Endothelial cell of umbilical vein (primary cell): ENCODE results near the gene CIDEC. TPM values are rescaled to one million over a fixed set of nuclear protein-coding genes. Genes with fewer than 3 reads are reported as not detected.

Experiments used
- BruUV-seq: library from RNA; stranded (reverse); fragments of 400-500 nt; replicated peaks from 2 replicates; lab custom pipeline; 2021; lab: Mats Ljungman, UMichigan
- CTCF ChIA-PET: fragments of 300-600, 350-600 bp; sonication (Branson Sonifier 250); formaldehyde crosslinking; loops from one replicate; lab custom pipeline; 2021; ENCODE audit warnings: antibody characterized with exemption, inconsistent platforms; lab: Charles Lee
- POLR2A ChIA-PET: fragments of 300-600, 350-600 bp; sonication (Branson Sonifier 250); formaldehyde crosslinking; loops from one replicate; lab custom pipeline; 2021; ENCODE audit warnings: antibody characterized with exemption, inconsistent platforms; lab: Charles Lee
- DNase-seq: peaks from one replicate; pipeline ENCODE4 v3.0.0-alpha.2; 2011; ENCODE audit warnings: low read depth, low spot score
- FAIRE-seq: peaks from 2 replicates; lab custom pipeline; 2011; peaks lifted over from hg19 to GRCh38; lab: Jason Lieb, UNC
- H2AFZ ChIP-seq: 2 replicates; pipeline ENCODE4 v1.6.0; 2012; ENCODE audit warnings: low read depth, low read length, control low read depth, inconsistent platforms
- H3K27ac ChIP-seq: 2 replicates; pipeline ENCODE4 v1.5.1; 2011; ENCODE audit warnings: low read depth, mild to moderate bottlenecking, control low read depth, low read length, moderate library complexity; ENCODE audit not compliant: insufficient read depth
- H3K27me3 ChIP-seq, 2 experiments: 2 replicates each; pipeline versions ENCODE4 v1.6.0 to v1.6.1; 2011; ENCODE audit warnings: low read length in 2 of 2, mixed read lengths in 1 of 2; ENCODE audit not compliant: control insufficient read depth in 2 of 2, insufficient read depth in 2 of 2
- H3K36me3 ChIP-seq, 2 experiments: 2 replicates in 1 of 2; 3 replicates in 1 of 2; pipeline ENCODE4 v1.5.1; 2011; ENCODE audit warnings: low read length in 2 of 2, mild to moderate bottlenecking in 1 of 2, moderate library complexity in 1 of 2; ENCODE audit not compliant: control insufficient read depth in 2 of 2, insufficient read depth in 2 of 2; ENCODE audit errors: extremely low read depth in 1 of 2
- H3K4me1 ChIP-seq: 3 replicates; pipeline ENCODE4 v1.5.1; 2011; ENCODE audit warnings: mild to moderate bottlenecking, low read length; ENCODE audit not compliant: control insufficient read depth, insufficient read depth; ENCODE audit errors: extremely low read depth
- H3K4me2 ChIP-seq: 2 replicates; pipeline ENCODE4 v1.6.1; 2011; ENCODE audit warnings: low read length, control low read depth, mixed read lengths; ENCODE audit not compliant: insufficient read depth
- H3K4me3 ChIP-seq, 3 experiments: fragments of 200-600 bp in 1 of 3; sonication (generic), shearing (Covaris generic) in 1 of 3; replicated peaks in 1 of 3; 2 replicates each; pipeline ENCODE4 v1.5.1; 2011 to 2016; ENCODE audit warnings: control low read depth in 3 of 3, low read length in 3 of 3, mild to moderate bottlenecking in 2 of 3, inconsistent platforms in 1 of 3, low read depth in 1 of 3, moderate library complexity in 1 of 3; ENCODE audit not compliant: insufficient read depth in 1 of 3
- H3K79me2 ChIP-seq: 2 replicates; pipeline ENCODE4 v1.6.0; 2012; ENCODE audit warnings: low read length, inconsistent platforms; ENCODE audit not compliant: control insufficient read depth, insufficient read depth
- H3K9ac ChIP-seq: replicated peaks from 2 replicates; pipeline ENCODE3; 2011; ENCODE audit warnings: low read length, control low read depth; ENCODE audit not compliant: insufficient read depth; ENCODE audit errors: extremely low read depth
- H3K9me1 ChIP-seq: replicated peaks from 3 replicates; pipeline ENCODE4 v1.6.0; 2011; ENCODE audit warnings: mild to moderate bottlenecking, low read length; ENCODE audit not compliant: control insufficient read depth, insufficient read depth; ENCODE audit errors: extremely low read depth
- H3K9me3 ChIP-seq: replicated peaks from 2 replicates; pipeline ENCODE4 v1.5.1; 2012; ENCODE audit warnings: low read length, inconsistent platforms; ENCODE audit not compliant: control insufficient read depth, insufficient read depth
- H4K20me1 ChIP-seq: replicated peaks from 2 replicates; pipeline ENCODE3; 2011; ENCODE audit warnings: mild to moderate bottlenecking, low read length; ENCODE audit not compliant: control insufficient read depth, insufficient read depth; ENCODE audit errors: extremely low read depth
- EZH2 ChIP-seq: IDR thresholded peaks from 2 replicates; pipeline ENCODE4 v1.6.1; 2012; ENCODE audit warnings: borderline replicate concordance, low read depth, mild to moderate bottlenecking, moderate library complexity, low read length, inconsistent platforms; ENCODE audit not compliant: severe bottlenecking
- FOS ChIP-seq: IDR thresholded peaks from 2 replicates; pipeline ENCODE4 v1.6.1; 2011; ENCODE audit warnings: mild to moderate bottlenecking, low read length, moderate library complexity, borderline replicate concordance; ENCODE audit not compliant: insufficient read depth
- GATA2 ChIP-seq: IDR thresholded peaks from 2 replicates; pipeline ENCODE4 v1.7.0; 2011; ENCODE audit warnings: low read depth, mild to moderate bottlenecking, moderate library complexity, mixed read lengths, low read length; ENCODE audit not compliant: insufficient read length, insufficient read depth
- JUN ChIP-seq: IDR thresholded peaks from 2 replicates; pipeline ENCODE4 v1.6.1; 2011; ENCODE audit warnings: borderline replicate concordance, low read depth; ENCODE audit not compliant: insufficient read length, insufficient read depth
- MYC ChIP-seq: IDR thresholded peaks from one replicate; pipeline ENCODE4 v1.6.1; 2011; ENCODE audit warnings: mild to moderate bottlenecking, low read depth, low read length
- POLR2A ChIP-seq: IDR thresholded peaks from 2 replicates; pipeline ENCODE4 v1.6.1; 2012; ENCODE audit warnings: low read depth, mild to moderate bottlenecking, control low read depth, low read length
- POLR2AphosphoS5 ChIP-seq: IDR thresholded peaks from 2 replicates; pipeline ENCODE4 v1.6.1; 2012; ENCODE audit warnings: low read depth, mild to moderate bottlenecking, control low read depth, low read length, moderate library complexity; ENCODE audit not compliant: insufficient read depth
- dilution Hi-C: fragments of 300-500 bp; cut with MboI; formaldehyde crosslinking; loops from one replicate; pipeline ENCODE4 v1.15.0; 2019; ENCODE audit warnings: low sequenced_read_pairs; ENCODE audit not compliant: extremely low pct_ligation_motif_present
- intact Hi-C: fragments of 100-400 bp; cut with micrococcal nuclease; formaldehyde crosslinking; loops from one replicate; pipeline ENCODE4 v1.10.0; 2022
- polyA plus RNA-seq, 4 experiments: library from polyadenylated mRNA; depleted of rRNA in 3 of 4; stranded (reverse) in 3 of 4; unstranded in 1 of 4; fragments of >200 nt; gene quantifications; 2 replicates each; pipeline versions ENCODE4 v1.2.1 to v1.2.3, GENCODE V29; 2011 to 2012; ENCODE audit warnings: missing spikeins in 1 of 4
- total RNA-seq: library from RNA; stranded (reverse); gene quantifications from 2 replicates; pipeline ENCODE4 v1.2.3, GENCODE V29; 2021
- TF ChIP-seq, protein P1 (sequence below), 2 donors: IDR thresholded peaks; 1 replicate in 1 of 2; 2 replicates in 1 of 2; pipeline ENCODE4 v1.5.1; 2011; ENCODE audit warnings: low read length in 2 of 2, mild to moderate bottlenecking in 2 of 2, moderate library complexity in 2 of 2, control low read depth in 1 of 2, inconsistent platforms in 1 of 2, low read depth in 1 of 2; ENCODE audit not compliant: insufficient read depth in 1 of 2; ENCODE audit errors: extremely low read depth in 1 of 2
- TF ChIP-seq, protein P2 (sequence below): IDR thresholded peaks from 2 replicates; pipeline ENCODE4 v1.6.1; 2011; ENCODE audit not compliant: insufficient read depth, insufficient read length

CIDEC gene
- total and polyA plus RNA-seq, 2 donors (not counting 3 experiments of a cell fraction or from before 2014, with no cell fraction given) = 0.14 TPM; not detected in 1

DNA sequence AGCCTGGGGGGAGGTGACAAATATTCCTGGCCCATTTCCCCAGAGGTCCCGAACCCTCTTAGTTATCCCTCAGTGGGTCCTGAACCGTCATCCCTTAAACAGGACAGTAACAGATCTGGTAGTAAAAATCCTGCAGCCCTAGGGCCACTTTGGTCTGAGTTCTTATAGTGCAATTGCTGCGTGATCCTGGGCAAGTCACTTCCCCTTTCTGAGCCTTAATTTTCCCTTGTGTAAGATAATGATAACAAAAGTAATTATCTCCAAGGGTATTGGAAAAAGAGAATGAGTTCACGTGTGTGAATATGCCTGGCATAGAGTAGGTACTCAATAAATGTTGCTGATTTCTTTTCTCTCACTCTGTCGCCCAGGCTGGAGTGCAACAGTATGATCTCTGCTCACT is 7.4 kb upstream of the CIDEC start:
- Histone ChIP-seq H2AFZ (no peak overlapping the region), H3K79me2 (peaks cover 21% of the 10 kb centered on the region), H3K9me1 (no peaks in the 10 kb centered on the region), H3K9ac (no peak overlapping the region), H3K9me3 (no peaks in the 10 kb centered on the region), H3K4me3 (no peak overlapping the region), H3K27ac (no peak overlapping the region), H3K4me2 (no peak overlapping the region), H3K36me3 (peaks cover 0 to under 1% of the 10 kb centered on the region in 2 experiments), H4K20me1 (no peaks in the 10 kb centered on the region), H3K27me3 (no peaks in the 10 kb centered on the region), H3K4me1 (peaks cover 15% of the 10 kb centered on the region)
- BruUV-seq = no TSS peak
- DNase-seq (no peak), FAIRE-seq (no peak)
- TF ChIP-seq MYC = no peak
- TF ChIP-seq FOS = no peak
- TF ChIP-seq, protein P1, sequence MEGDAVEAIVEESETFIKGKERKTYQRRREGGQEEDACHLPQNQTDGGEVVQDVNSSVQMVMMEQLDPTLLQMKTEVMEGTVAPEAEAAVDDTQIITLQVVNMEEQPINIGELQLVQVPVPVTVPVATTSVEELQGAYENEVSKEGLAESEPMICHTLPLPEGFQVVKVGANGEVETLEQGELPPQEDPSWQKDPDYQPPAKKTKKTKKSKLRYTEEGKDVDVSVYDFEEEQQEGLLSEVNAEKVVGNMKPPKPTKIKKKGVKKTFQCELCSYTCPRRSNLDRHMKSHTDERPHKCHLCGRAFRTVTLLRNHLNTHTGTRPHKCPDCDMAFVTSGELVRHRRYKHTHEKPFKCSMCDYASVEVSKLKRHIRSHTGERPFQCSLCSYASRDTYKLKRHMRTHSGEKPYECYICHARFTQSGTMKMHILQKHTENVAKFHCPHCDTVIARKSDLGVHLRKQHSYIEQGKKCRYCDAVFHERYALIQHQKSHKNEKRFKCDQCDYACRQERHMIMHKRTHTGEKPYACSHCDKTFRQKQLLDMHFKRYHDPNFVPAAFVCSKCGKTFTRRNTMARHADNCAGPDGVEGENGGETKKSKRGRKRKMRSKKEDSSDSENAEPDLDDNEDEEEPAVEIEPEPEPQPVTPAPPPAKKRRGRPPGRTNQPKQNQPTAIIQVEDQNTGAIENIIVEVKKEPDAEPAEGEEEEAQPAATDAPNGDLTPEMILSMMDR (IDR thresholded peaks at IDR 0.05; ENCODE audit: extremely low read depth in 1 of 2, insufficient read depth in 1 of 2, low read depth in 1 of 2, low read length in 2 of 2) = no peak
- TF ChIP-seq, protein P2, sequence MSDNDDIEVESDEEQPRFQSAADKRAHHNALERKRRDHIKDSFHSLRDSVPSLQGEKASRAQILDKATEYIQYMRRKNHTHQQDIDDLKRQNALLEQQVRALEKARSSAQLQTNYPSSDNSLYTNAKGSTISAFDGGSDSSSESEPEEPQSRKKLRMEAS = no peak
- no peak for TF ChIP-seq JUN
- TF ChIP-seq GATA2 = no peak
- TF ChIP-seq POLR2AphosphoS5 = no peak
- no peak for TF ChIP-seq POLR2A
- no peak for TF ChIP-seq EZH2
- ChIA-PET POLR2A (no interaction called here), CTCF (no interaction called here)
- dilution Hi-C loops = no loop called here
- intact Hi-C loops = no loop called here
